Type B pancreatic cell (in vitro differentiated cells): Measurements from ENCODE around the gene DLL4. TPM values are rescaled to one million over a fixed set of nuclear protein-coding genes. Genes with fewer than 3 reads are reported as not detected.
A peak's percentile ranks its signal among the peaks of the same experiment; 100 is the strongest.

Source experiments
- DNase-seq: peaks from one replicate; pipeline ENCODE4 v3.0.0; 2021; ENCODE audit warnings: mixed read lengths; ENCODE audit not compliant: unreplicated experiment; ENCODE audit errors: extremely low spot score
- H3K27ac Mint-ChIP-seq: 2 replicates; pipeline ENCODE4 v1.8.0; 2021; ENCODE audit warnings: mild to moderate bottlenecking, mixed read lengths
- H3K27me3 Mint-ChIP-seq: 2 replicates; pipeline ENCODE4 v1.8.0; 2021; ENCODE audit warnings: mixed read lengths
- H3K36me3 Mint-ChIP-seq: 2 replicates; pipeline ENCODE4 v1.8.0; 2021; ENCODE audit warnings: mixed read lengths
- H3K4me1 Mint-ChIP-seq: one replicate; pipeline ENCODE4 v1.8.0; 2021; ENCODE audit warnings: mixed read lengths; ENCODE audit not compliant: unreplicated experiment
- H3K4me3 Mint-ChIP-seq: 2 replicates; pipeline ENCODE4 v1.8.0; 2021; ENCODE audit warnings: mild to moderate bottlenecking, mixed read lengths
- H3K9me3 Mint-ChIP-seq: 2 replicates; pipeline ENCODE4 v1.8.0; 2021; ENCODE audit warnings: mixed read lengths
- CTCF ChIP-seq: fragments of 200-600 bp; sonication (generic); conservative IDR thresholded peaks from 2 replicates; pipeline ENCODE4 v1.5.0; 2021; ENCODE audit warnings: antibody characterized with exemption, mild to moderate bottlenecking
- long read RNA-seq: library from polyadenylated mRNA; unstranded; transcript quantifications from one replicate; pipeline ENCODE4 v2.0.0, GENCODE V29; 2020
- total RNA-seq: library from RNA; stranded (reverse); gene quantifications from 2 replicates; pipeline ENCODE4 v1.2.1, GENCODE V29; 2021; ENCODE audit warnings: low replicate concordance

The DLL4 gene
- total RNA-seq: 2.9 and 5.9 TPM in 2 replicates
- long read RNA-seq, partial matches to known transcripts: 2 of 2 reads
- long read RNA-seq, other reads (novel, unspliced or antisense): 0 of 2 reads

- Mint-ChIP-seq H3K27me3 (peaks cover 88% of the 10 kb centered on the region), H3K27ac (peak within 1 kb of the TSS; percentile 72), H3K4me3 (peak within 1 kb of the TSS; percentile 88), H3K4me1 (peaks cover 22% of the 10 kb centered on the region), H3K36me3 (no peaks in the 10 kb centered on the region), H3K9me3 (no peaks in the 10 kb centered on the region)
- no peak for TF ChIP-seq CTCF
- peak; percentile 79 for DNase-seq
Observed at GRCh38 chr15:40928821-40929659, at the start of gene DLL4. Gene DLL4 (plus strand): TSS chr15:40929340. CDS start chr15:40929669, 329 bp downstream.

- Mint-ChIP-seq H3K4me3 (no peak overlapping the region), H3K27me3 (peaks cover 2% of the 10 kb centered on the region), H3K9me3 (no peaks in the 10 kb centered on the region)
Observed at GRCh38 chr15:40879609-40880008, 49.5 kb upstream of the DLL4 start.

GRCh38 chr15:40881351-40881750, 47.8 kb upstream of the DLL4 start:
- Mint-ChIP-seq H3K27ac (no peak overlapping the region), H3K36me3 (no peaks in the 10 kb centered on the region), H3K4me1 (peaks cover 3% of the 10 kb centered on the region), H3K27me3 (peaks cover 2% of the 10 kb centered on the region), H3K9me3 (no peaks in the 10 kb centered on the region), H3K4me3 (no peak overlapping the region)
- no peak for DNase-seq
- no peak for TF ChIP-seq CTCF

More at GRCh38 chr15:40879609-40880008, 49.5 kb upstream of the DLL4 start:
- H3K36me3 Mint-ChIP-seq: no peaks in the 10 kb centered on the region
- DNase-seq: no peak
- no peak for TF ChIP-seq CTCF
- peaks cover 4% of the 10 kb centered on the region for H3K4me1 Mint-ChIP-seq
- peak overlapping the region; percentile 96 for H3K27ac Mint-ChIP-seq

GRCh38 chr15:40886586-40886985, 42.6 kb upstream of the DLL4 start:
- H3K27me3 Mint-ChIP-seq: no peaks in the 10 kb centered on the region
- no peaks in the 10 kb centered on the region for H3K4me1 Mint-ChIP-seq
- TF ChIP-seq CTCF: no peak
- H3K27ac Mint-ChIP-seq: peak overlapping the region; percentile 49
- no peak for DNase-seq
- no peak overlapping the region for H3K4me3 Mint-ChIP-seq
- no peaks in the 10 kb centered on the region for H3K36me3 Mint-ChIP-seq
- H3K9me3 Mint-ChIP-seq: no peaks in the 10 kb centered on the region

- Mint-ChIP-seq H3K27ac (no peak overlapping the region), H3K4me3 (no peak overlapping the region), H3K27me3 (no peaks in the 10 kb centered on the region), H3K36me3 (no peaks in the 10 kb centered on the region), H3K9me3 (no peaks in the 10 kb centered on the region), H3K4me1 (peaks cover 6% of the 10 kb centered on the region)
- no peak for TF ChIP-seq CTCF
- no peak for DNase-seq
Observed at GRCh38 chr15:40889112-40889511, 40.0 kb upstream of the DLL4 start.
